GM18507 (cell line): ENCODE measurements around the gene DNAJC9.

ENCODE experiments used
- DNase-seq: peaks from one replicate; pipeline ENCODE4 v3.0.0; 2011; ENCODE audit warnings: low read depth; ENCODE audit not compliant: insufficient read length; ENCODE audit errors: extremely low spot score
- FAIRE-seq: peaks from 2 replicates; lab custom pipeline; 2011; peaks lifted over from hg19 to GRCh38; lab: Jason Lieb, UNC

DNAJC9 gene

GRCh38 chr10:73244866-73245477, 2.1 kb downstream of the DNAJC9 start:
- DNase-seq (no peak), FAIRE-seq (no peak)

GRCh38 chr10:73239908-73240307, 7.1 kb downstream of the DNAJC9 start:
- FAIRE-seq (no peak), DNase-seq (no peak)

GRCh38 chr10:73238990-73239566, 8.0 kb downstream of the DNAJC9 start:
- FAIRE-seq (no peak), DNase-seq (no peak)

- no peak for FAIRE-seq
- no peak for DNase-seq
These were observed 12.4 kb downstream of the DNAJC9 start for GRCh38 chr10:73234695-73235094.

- FAIRE-seq (no peak), DNase-seq (no peak)
These were observed 13.2 kb downstream of the DNAJC9 start for GRCh38 chr10:73233883-73234282.

GRCh38 chr10:73232887-73233286, 14.2 kb downstream of the DNAJC9 start:
- DNase-seq: no peak
- no peak for FAIRE-seq

- no peak for DNase-seq
- FAIRE-seq: no peak
These were observed 17.5 kb downstream of the DNAJC9 start for GRCh38 chr10:73229567-73229966.

- no peak for DNase-seq
- no peak for FAIRE-seq
These were observed 18.8 kb downstream of the DNAJC9 start for GRCh38 chr10:73228247-73228646.

GRCh38 chr10:73226663-73227062, 20.4 kb downstream of the DNAJC9 start:
- DNase-seq: no peak
- no peak for FAIRE-seq

GRCh38 chr10:73225518-73225917, 21.5 kb downstream of the DNAJC9 start:
- no peak for FAIRE-seq
- DNase-seq: no peak

- no peak for FAIRE-seq
- no peak for DNase-seq
These were observed 26.1 kb downstream of the DNAJC9 start for GRCh38 chr10:73220989-73221388.

GRCh38 chr10:73219384-73219783, 27.7 kb downstream of the DNAJC9 start:
- no peak for FAIRE-seq

GRCh38 chr10:73218431-73219191, 28.4 kb downstream of the DNAJC9 start:
- FAIRE-seq (peak; percentile 60), DNase-seq (no peak)

More at GRCh38 chr10:73219384-73219783, 27.7 kb downstream of the DNAJC9 start:
- no peak for DNase-seq

- no peak for FAIRE-seq
- no peak for DNase-seq
These were observed 29.4 kb downstream of the DNAJC9 start for GRCh38 chr10:73217628-73218027.

GRCh38 chr10:73215749-73216148, 31.3 kb downstream of the DNAJC9 start:
- no peak for FAIRE-seq
- DNase-seq: no peak

GRCh38 chr10:73211106-73211811, 35.8 kb downstream of the DNAJC9 start:
- no peak for DNase-seq
- peak; percentile 59 for FAIRE-seq

- no peak for DNase-seq
- no peak for FAIRE-seq
These were observed 36.5 kb downstream of the DNAJC9 start for GRCh38 chr10:73210395-73211105.

GRCh38 chr10:73209705-73210104, 37.4 kb downstream of the DNAJC9 start:
- DNase-seq (no peak), FAIRE-seq (no peak)

GRCh38 chr10:73207883-73208282, 39.2 kb downstream of the DNAJC9 start:
- FAIRE-seq: no peak

GRCh38 chr10:73206385-73206784, 40.7 kb downstream of the DNAJC9 start:
- FAIRE-seq: no peak
- DNase-seq: no peak

More at GRCh38 chr10:73207883-73208282, 39.2 kb downstream of the DNAJC9 start:
- DNase-seq: no peak
